ENCODE measurements around the gene BHLHE40. TPM values are rescaled to one million over a fixed set of nuclear protein-coding genes. Genes with fewer than 3 reads are reported as not detected.

BHLHE40 gene
- total and polyA plus RNA-seq, 2 of the 13 experiments (the other 11 are each of a cell fraction or from before 2014, with no cell fraction given) = 1.8 to 51.0 TPM

- TF ChIP-seq HIC2 (CRISPR knock-in tag; IDR thresholded peaks at IDR 0.05; ENCODE audit: low read depth) = no peak
- no peak for TF ChIP-seq ZNF543 (CRISPR knock-in tag; IDR thresholded peaks at IDR 0.05)
- TF ChIP-seq ZSCAN25 (CRISPR knock-in tag; IDR thresholded peaks at IDR 0.05) = no peak; the same call in 1 of the 2 replicates
- TF ChIP-seq HNRNPUL1 (IDR thresholded peaks at IDR 0.05; ENCODE audit: low read depth, low read length) = no peak
- no peak for TF ChIP-seq FOSL1 (CRISPR knock-in tag; IDR thresholded peaks at IDR 0.05; ENCODE audit: borderline replicate concordance)
- no peak for TF ChIP-seq PHF8 (CRISPR knock-in tag; IDR thresholded peaks at IDR 0.05)
- no peak for TF ChIP-seq ZNF432 (CRISPR knock-in tag; IDR thresholded peaks at IDR 0.05; ENCODE audit: borderline replicate concordance)
- no peak for TF ChIP-seq ZNF577 (CRISPR knock-in tag; IDR thresholded peaks at IDR 0.05; ENCODE audit: borderline replicate concordance, low read depth)
- TF ChIP-seq KDM6A (CRISPR knock-in tag; IDR thresholded peaks at IDR 0.05; ENCODE audit: low read depth) = no peak
- no peak for TF ChIP-seq POLR2A (IDR thresholded peaks at IDR 0.05; ENCODE audit: insufficient read depth in 1 of 2, low read depth in 2 of 2, low read length in 2 of 2)
- no peak for TF ChIP-seq SP1 (IDR thresholded peaks at IDR 0.05)
- TF ChIP-seq SP1 (CRISPR knock-in tag; IDR thresholded peaks at IDR 0.05) = no peak
- no peak for TF ChIP-seq ZNF276 (CRISPR knock-in tag; IDR thresholded peaks at IDR 0.05; ENCODE audit: low read depth)
- TF ChIP-seq MAFG (CRISPR knock-in tag; IDR thresholded peaks at IDR 0.05) = no peak
- TF ChIP-seq NKX3-1 (CRISPR knock-in tag; IDR thresholded peaks at IDR 0.05) = no peak
- TF ChIP-seq TSC22D2 (CRISPR knock-in tag; IDR thresholded peaks at IDR 0.05; ENCODE audit: borderline replicate concordance) = no peak
- TF ChIP-seq TRAFD1 (CRISPR knock-in tag; IDR thresholded peaks at IDR 0.05; ENCODE audit: borderline replicate concordance) = no peak
- no peak for TF ChIP-seq KLF15 (CRISPR knock-in tag; IDR thresholded peaks at IDR 0.05; ENCODE audit: borderline replicate concordance)
- no peak for TF ChIP-seq PAX8 (CRISPR knock-in tag; IDR thresholded peaks at IDR 0.05; ENCODE audit: borderline replicate concordance)
- TF ChIP-seq ZBTB4 (CRISPR knock-in tag; IDR thresholded peaks at IDR 0.05; ENCODE audit: borderline replicate concordance) = no peak
- TF ChIP-seq FOXA1 (IDR thresholded peaks at IDR 0.05) = no peak
- TF ChIP-seq FOXA1 (CRISPR knock-in tag; IDR thresholded peaks at IDR 0.05) = no peak
- no peak for TF ChIP-seq SRY (CRISPR knock-in tag; IDR thresholded peaks at IDR 0.05)
Observed at GRCh38 chr3:4985330-4986174, 6.3 kb downstream of the BHLHE40 start (continued).
